Lung (tissue), 12 donors: ENCODE results near the gene HTRA3. TPM values are rescaled to one million over a fixed set of nuclear protein-coding genes. Genes with fewer than 3 reads are reported as not detected.

Experiments used
- ATAC-seq: fragments of 200-7000 bp; cut with Tn5 transposase; one replicate; pipeline ENCODE4 v1.9.1; 2020; ENCODE audit warnings: moderate number of reproducible peaks; ENCODE audit not compliant: insufficient read depth, low FRiP score
- DNase-seq, 3 donors: peaks; one replicate each; pipeline ENCODE4 v3.0.0-alpha.2; 2013 to 2017
- H3K27ac ChIP-seq, 2 donors: one replicate each; pipeline ENCODE4 v1.5.1; 2013; ENCODE audit warnings: mild to moderate bottlenecking in 2 of 2, moderate library complexity in 2 of 2, control low read depth in 1 of 2, inconsistent platforms in 1 of 2, low read depth in 1 of 2, low read length in 1 of 2
- H3K27me3 ChIP-seq, 3 donors: one replicate each; pipeline ENCODE4 v1.5.1; 2013; ENCODE audit warnings: low read length in 2 of 3; ENCODE audit not compliant: control insufficient read depth in 3 of 3, insufficient read depth in 3 of 3
- H3K36me3 ChIP-seq, 4 donors: one replicate each; pipeline ENCODE4 v1.5.1; 2013; ENCODE audit warnings: low read length in 4 of 4, mild to moderate bottlenecking in 1 of 4, moderate library complexity in 1 of 4; ENCODE audit not compliant: control insufficient read depth in 4 of 4, insufficient read depth in 4 of 4
- H3K4me1 ChIP-seq, 5 donors: one replicate each; pipeline ENCODE4 v1.5.1; 2013; ENCODE audit warnings: low read length in 5 of 5, mild to moderate bottlenecking in 2 of 5, moderate library complexity in 1 of 5; ENCODE audit not compliant: control insufficient read depth in 5 of 5, insufficient read depth in 5 of 5
- H3K4me3 ChIP-seq: one replicate; pipeline ENCODE4 v1.5.1; 2013; ENCODE audit warnings: mild to moderate bottlenecking, control low read depth, moderate library complexity
- H3K9ac ChIP-seq, 2 donors: one replicate each; pipeline ENCODE4 v1.5.1; 2013; ENCODE audit warnings: low read length in 2 of 2, control low read depth in 1 of 2; ENCODE audit not compliant: insufficient read depth in 1 of 2
- H3K9me3 ChIP-seq, 4 donors: one replicate each; pipeline ENCODE4 v1.5.1; 2013; ENCODE audit warnings: low read length in 3 of 4, mild to moderate bottlenecking in 1 of 4, moderate library complexity in 1 of 4; ENCODE audit not compliant: control insufficient read depth in 4 of 4, insufficient read depth in 3 of 4
- CTCF ChIP-seq: IDR thresholded peaks from 2 replicates; pipeline ENCODE4 v1.5.1; 2012; ENCODE audit warnings: mild to moderate bottlenecking; ENCODE audit errors: control extremely low read depth, extremely low read depth
- WGBS, 2 donors: extraction: QIAGEN DNeasy Blood & Tissue Kit; methylation state at CpG; one replicate each; pipeline ENCODE4 v1.1.7; 2013; 5-methylcytosine and 5-hydroxymethylcytosine counted together
- polyA plus RNA-seq, 2 donors: library from polyadenylated mRNA; stranded (reverse); fragments of 200-250 nt; gene quantifications; one replicate each; pipeline ENCODE4 v1.2.1, GENCODE V29; 2013
- total RNA-seq, 2 donors: library from RNA; depleted of rRNA in 1 of 2; stranded (reverse); fragments of >200 nt in 1 of 2; gene quantifications; one replicate each; pipeline ENCODE4 v1.2.1, GENCODE V29; 2014 to 2021
- donor health status: control.
- donor health status: control.
- donor health status: Bipolar disorder and iron deficiency.
- donor health status: healthy.
- donor health status: DM: yes; HTN: yes; CAD: no.

Gene HTRA3
- total and polyA plus RNA-seq, 4 donors = 9.5 to 23.5 (median 17.8) TPM

GRCh38 chr4:8235686-8236085, 33.9 kb upstream of the HTRA3 start:
- H3K4me3 ChIP-seq = no peak overlapping the region
- no peak overlapping the region for H3K27ac ChIP-seq
- ATAC-seq (no peak), DNase-seq (no peak)
- no peaks in the 10 kb centered on the region for H3K4me1 ChIP-seq
- WGBS, 2 donors = 96 to 99% methylated on average over 12 of the region's 12 CpGs
- no peak overlapping the region for H3K9ac ChIP-seq
- H3K36me3 ChIP-seq = peaks cover 0 to 65% (median 15%) of the 10 kb centered on the region in 4 donors
- TF ChIP-seq CTCF = no peak
- H3K9me3 ChIP-seq = no peaks in the 10 kb centered on the region
- H3K27me3 ChIP-seq = no peaks in the 10 kb centered on the region

- DNase-seq = no peak
- no peak for TF ChIP-seq CTCF
- Histone ChIP-seq H3K4me1 (no peaks in the 10 kb centered on the region), H3K9ac (no peak overlapping the region), H3K36me3 (peaks cover 0 to 70% (median 15%) of the 10 kb centered on the region in 4 donors), H3K9me3 (no peaks in the 10 kb centered on the region), H3K4me3 (no peak overlapping the region), H3K27ac (no peak overlapping the region), H3K27me3 (no peaks in the 10 kb centered on the region)
- ATAC-seq = no peak
- 79 to 90% methylated on average over 24 of the region's 24 CpGs for WGBS, 2 donors
Measured at GRCh38 chr4:8236106-8236919, 33.2 kb upstream of the HTRA3 start.

GRCh38 chr4:8236920-8237195, 32.7 kb upstream of the HTRA3 start:
- DNase-seq (no peak), ATAC-seq (no peak)
- no peak for TF ChIP-seq CTCF
- Histone ChIP-seq H3K27ac (no peak overlapping the region), H3K4me3 (no peak overlapping the region), H3K9me3 (no peaks in the 10 kb centered on the region), H3K27me3 (no peaks in the 10 kb centered on the region), H3K36me3 (peaks cover 0 to 70% (median 15%) of the 10 kb centered on the region in 4 donors), H3K4me1 (no peaks in the 10 kb centered on the region), H3K9ac (no peak overlapping the region)
- WGBS, 2 donors = 95 to 97% methylated on average over 9 of the region's 9 CpGs
